Stimulated activated CD8-positive, alpha-beta memory T cell treated with anti-CD3 and anti-CD28 coated beads, Interleukin-4, amount 100 ng/mL, for 24 hours (primary cell): ENCODE results near the gene DAPL1.

Source experiments
- DNase-seq: peaks from one replicate; pipeline ENCODE4 v3.0.0-alpha.2; 2020; ENCODE audit warnings: low read depth

The DAPL1 gene

GRCh38 chr2:158777077-158777476, 18.0 kb upstream of the DAPL1 start:
- no peak for DNase-seq

GRCh38 chr2:158778243-158778642, 16.9 kb upstream of the DAPL1 start:
- DNase-seq, result no peak

- no peak for DNase-seq
Observed at GRCh38 chr2:158779621-158780020, 15.5 kb upstream of the DAPL1 start.

- DNase-seq, result no peak
Observed at GRCh38 chr2:158781353-158781961, 13.7 kb upstream of the DAPL1 start.

- no peak for DNase-seq
Observed at GRCh38 chr2:158782136-158782535, 13.0 kb upstream of the DAPL1 start.

GRCh38 chr2:158782616-158783015, 12.5 kb upstream of the DAPL1 start:
- DNase-seq, result no peak

GRCh38 chr2:158783923-158784322, 11.2 kb upstream of the DAPL1 start:
- no peak for DNase-seq

- DNase-seq, result no peak
Observed at GRCh38 chr2:158786897-158787296, 8.2 kb upstream of the DAPL1 start.

GRCh38 chr2:158788951-158789350, 6.2 kb upstream of the DAPL1 start:
- DNase-seq, result no peak

GRCh38 chr2:158796652-158797051, 1.5 kb downstream of the DAPL1 start:
- no peak for DNase-seq

- DNase-seq, result no peak
Observed at GRCh38 chr2:158797963-158798700, 3.0 kb downstream of the DAPL1 start.

- no peak for DNase-seq
Observed at GRCh38 chr2:158799181-158799580, 4.1 kb downstream of the DAPL1 start.

GRCh38 chr2:158803506-158803905, 8.4 kb downstream of the DAPL1 start:
- DNase-seq, result no peak

- DNase-seq, result no peak
Observed at GRCh38 chr2:158805255-158805654, 10.1 kb downstream of the DAPL1 start.

- no peak for DNase-seq
Observed at GRCh38 chr2:158805936-158806335, 10.8 kb downstream of the DAPL1 start.

GRCh38 chr2:158806941-158807340, 11.8 kb downstream of the DAPL1 start:
- DNase-seq, result no peak

- DNase-seq, result no peak
Observed at GRCh38 chr2:158808426-158808825, 13.3 kb downstream of the DAPL1 start.

- DNase-seq, result no peak
Observed at GRCh38 chr2:158809816-158810215, 14.7 kb downstream of the DAPL1 start.

GRCh38 chr2:158810731-158811460, 15.8 kb downstream of the DAPL1 start:
- no peak for DNase-seq

GRCh38 chr2:158815166-158815565, 20.0 kb downstream of the DAPL1 start:
- no peak for DNase-seq

GRCh38 chr2:158815658-158816057, 20.5 kb downstream of the DAPL1 start:
- no peak for DNase-seq

- no peak for DNase-seq
Observed at GRCh38 chr2:158817588-158817987, 22.5 kb downstream of the DAPL1 start.

GRCh38 chr2:158818511-158818910, 23.4 kb downstream of the DAPL1 start:
- DNase-seq, result no peak
